Pancreas (tissue), 10 donors: ENCODE results near the gene CAMSAP1. TPM values are rescaled to one million over a fixed set of nuclear protein-coding genes. Genes with fewer than 3 reads are reported as not detected.
"Not testable (repeated sequence)": the region's sequence is repeated elsewhere in the genome, so short reads cannot be mapped to it uniquely, and the experiment has no call there.

Source experiments
- ATAC-seq, 4 donors: fragments of 200-7000 bp; cut with Tn5 transposase; one replicate each; pipeline versions ENCODE4 v1.8.0 to v1.9.1; 2020; ENCODE audit warnings: mild to moderate bottlenecking in 4 of 4, moderate library complexity in 4 of 4
- DNase-seq, 6 donors: peaks; one replicate each; pipeline ENCODE4 v3.0.0-alpha.2; 2020
- FAIRE-seq: peaks from 2 replicates; lab custom pipeline; 2012; peaks lifted over from hg19 to GRCh38; lab: Jason Lieb, UNC
- H3K27ac ChIP-seq, 4 donors: fragments of 200-600 bp; sonication (generic); 1 replicate in 3 of 4; 2 replicates in 1 of 4; pipeline versions ENCODE4 v1.5.0 to v1.8.0; 2020
- H3K27me3 ChIP-seq, 4 donors: fragments of 200-600 bp; one replicate each; pipeline ENCODE4 v1.8.0; 2021
- H3K36me3 ChIP-seq, 3 donors: fragments of 200-600 bp; sonication (generic) in 1 of 3; one replicate each; pipeline versions ENCODE4 v1.5.0 to v1.8.0; 2020 to 2021
- H3K4me1 ChIP-seq, 3 donors: fragments of 200-600 bp; one replicate each; pipeline ENCODE4 v1.8.0; 2021
- H3K4me3 ChIP-seq, 4 donors: fragments of 200-600 bp; sonication (generic) in 2 of 4; one replicate each; pipeline versions ENCODE4 v1.5.0 to v1.8.0; 2020 to 2021
- H3K9me3 ChIP-seq, 4 donors: fragments of 200-600 bp; one replicate each; pipeline ENCODE4 v1.8.0; 2021
- WGBS, 2 donors: extraction: QIAGEN DNeasy Blood & Tissue Kit; methylation state at CpG; one replicate each; pipeline ENCODE4 v1.1.7; 2013; 5-methylcytosine and 5-hydroxymethylcytosine counted together
- intact Hi-C, 3 donors: fragments of 100-400 bp; cut with DNase I; formaldehyde crosslinking; loops; one replicate each; pipeline versions ENCODE4 v1.11.1 to v1.14.2; 2022
- polyA plus RNA-seq, 2 donors: library from polyadenylated mRNA; stranded (reverse); fragments of 200-250 nt; gene quantifications; one replicate each; pipeline ENCODE4 v1.2.3, GENCODE V29; 2013
- total RNA-seq, 6 donors: library from RNA; stranded (reverse); fragmentation: NEBNext Ultra II Directional in 4 of 6; extraction: Animal tissue kit (Norgen Biotek cat#: 25700) in 4 of 6; gene quantifications; one replicate each; pipeline versions ENCODE4 v1.2.1 to v1.2.4, GENCODE V29; 2021 to 2023
- TF ChIP-seq, protein P1 (sequence below), 4 donors: fragments of 200-600 bp; sonication (generic) in 3 of 4; IDR thresholded peaks; one replicate each; pipeline versions ENCODE4 v1.5.0 to v1.8.0; 2021; ENCODE audit warnings: antibody characterized with exemption in 4 of 4
- donor health status: healthy with polysubstance abuse.
- donor health status: DM: no; HTN: no; CAD: no; lungs with moderate emphysema.
- donor health status: DM: no; HTN: no; CAD: no.
- donor health status: control.
- donor health status: control.
- donor health status: Bipolar disorder and iron deficiency.
- donor health status: DM: yes; HTN: yes; CAD: no.
- donor health status: DM: no; HTN: no; CAD: no.
- donor health status: DM: no; HTN: no; CAD: no.
- donor health status: DM: yes; HTN: yes; CAD: no.

CAMSAP1 gene
- total and polyA plus RNA-seq, 8 donors, result 3.8 to 20.1 (median 12.7) TPM

DNA sequence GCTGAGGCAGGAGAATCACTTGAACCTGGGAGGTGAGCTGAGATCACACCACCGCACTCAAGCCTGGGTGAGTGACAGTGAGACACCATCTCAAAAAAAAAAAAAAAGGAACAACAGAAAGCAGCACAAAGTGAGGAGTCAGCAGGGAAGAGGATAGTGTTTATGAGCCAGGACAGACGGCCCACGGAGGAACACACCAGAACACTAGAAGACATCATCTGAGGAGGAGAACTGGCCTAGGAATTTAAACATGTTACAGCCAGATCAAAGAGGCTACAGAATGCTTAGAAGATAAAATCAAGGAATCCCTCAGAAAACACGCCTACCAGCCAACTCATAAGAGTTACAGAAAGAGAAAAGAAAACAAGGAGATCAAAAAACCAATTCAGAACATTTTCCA is 41.6 kb upstream of the CAMSAP1 start:
- peaks cover 0 to 46% (median 15%) of the 10 kb centered on the region in 3 donors for H3K36me3 ChIP-seq
- no peak for ATAC-seq
- no peak overlapping the region for H3K27ac ChIP-seq
- intact Hi-C loops, result no loop called here
- FAIRE-seq, result no peak
- TF ChIP-seq, protein P1, sequence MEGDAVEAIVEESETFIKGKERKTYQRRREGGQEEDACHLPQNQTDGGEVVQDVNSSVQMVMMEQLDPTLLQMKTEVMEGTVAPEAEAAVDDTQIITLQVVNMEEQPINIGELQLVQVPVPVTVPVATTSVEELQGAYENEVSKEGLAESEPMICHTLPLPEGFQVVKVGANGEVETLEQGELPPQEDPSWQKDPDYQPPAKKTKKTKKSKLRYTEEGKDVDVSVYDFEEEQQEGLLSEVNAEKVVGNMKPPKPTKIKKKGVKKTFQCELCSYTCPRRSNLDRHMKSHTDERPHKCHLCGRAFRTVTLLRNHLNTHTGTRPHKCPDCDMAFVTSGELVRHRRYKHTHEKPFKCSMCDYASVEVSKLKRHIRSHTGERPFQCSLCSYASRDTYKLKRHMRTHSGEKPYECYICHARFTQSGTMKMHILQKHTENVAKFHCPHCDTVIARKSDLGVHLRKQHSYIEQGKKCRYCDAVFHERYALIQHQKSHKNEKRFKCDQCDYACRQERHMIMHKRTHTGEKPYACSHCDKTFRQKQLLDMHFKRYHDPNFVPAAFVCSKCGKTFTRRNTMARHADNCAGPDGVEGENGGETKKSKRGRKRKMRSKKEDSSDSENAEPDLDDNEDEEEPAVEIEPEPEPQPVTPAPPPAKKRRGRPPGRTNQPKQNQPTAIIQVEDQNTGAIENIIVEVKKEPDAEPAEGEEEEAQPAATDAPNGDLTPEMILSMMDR (IDR thresholded peaks at IDR 0.05), result no peak
- 93% methylated on average over 4 of the region's 4 CpGs for WGBS, 2 donors
- H3K27me3 ChIP-seq, result no peaks in the 10 kb centered on the region
- no peaks in the 10 kb centered on the region for H3K9me3 ChIP-seq
- H3K4me1 ChIP-seq, result no peaks in the 10 kb centered on the region
- no peak overlapping the region for H3K4me3 ChIP-seq
- DNase-seq, result no peak

DNA sequence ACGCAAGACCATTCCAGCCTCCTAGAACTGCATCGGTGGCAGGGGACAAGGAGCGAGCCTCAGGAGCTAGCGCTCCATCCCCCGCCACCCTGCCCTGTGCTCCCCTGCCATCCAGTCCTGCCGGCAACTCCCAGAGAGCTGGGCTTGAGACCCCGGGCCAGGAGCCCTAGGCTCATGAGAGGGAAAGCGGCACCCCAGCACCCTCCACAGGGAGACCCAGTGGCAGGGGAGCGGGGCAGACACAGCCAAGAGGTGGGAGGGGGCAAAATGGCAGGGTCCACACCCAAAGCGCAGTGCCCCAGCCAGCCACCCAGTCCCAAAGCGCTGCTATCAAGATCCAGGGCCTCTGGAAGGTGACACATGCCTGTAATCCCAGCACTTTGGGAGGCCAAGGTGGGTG is 41.1 kb upstream of the CAMSAP1 start:
- no peak for DNase-seq
- no peak for ATAC-seq
- Histone ChIP-seq H3K4me1 (no peaks in the 10 kb centered on the region), H3K27me3 (no peaks in the 10 kb centered on the region), H3K36me3 (peaks cover 0 to 46% (median 15%) of the 10 kb centered on the region in 3 donors), H3K27ac (no peak overlapping the region), H3K4me3 (no peak overlapping the region), H3K9me3 (no peaks in the 10 kb centered on the region)
- intact Hi-C loops, result no loop called here
- 90 to 93% methylated on average over 11 of the region's 11 CpGs for WGBS, 2 donors
- TF ChIP-seq, protein P1 (IDR thresholded peaks at IDR 0.05), result no peak
- no peak for FAIRE-seq

DNA sequence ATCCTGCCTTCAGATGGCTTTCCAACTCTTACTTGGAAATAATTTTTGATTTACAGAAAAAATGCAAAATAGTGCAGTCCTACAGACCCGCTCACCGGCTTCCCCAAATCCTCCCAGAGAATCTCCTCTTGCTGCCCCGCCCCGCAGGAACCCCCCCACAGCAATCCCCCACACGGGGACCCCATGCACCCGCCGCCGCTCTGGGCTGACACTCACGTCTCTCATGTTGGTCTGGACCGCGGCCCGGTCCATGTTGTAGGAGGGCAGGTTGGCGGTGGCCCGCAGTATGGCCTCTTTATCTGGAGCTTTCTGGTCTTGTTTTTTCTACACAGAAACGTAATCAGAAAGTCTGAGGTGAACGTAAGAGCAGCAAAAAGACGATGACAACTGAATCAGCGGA is 40.2 kb upstream of the CAMSAP1 start:
- no peak overlapping the region for H3K27ac ChIP-seq
- TF ChIP-seq, protein P1 (IDR thresholded peaks at IDR 0.05), result no peak
- H3K27me3 ChIP-seq, result no peaks in the 10 kb centered on the region
- no peak for FAIRE-seq
- no peaks in the 10 kb centered on the region for H3K4me1 ChIP-seq
- H3K4me3 ChIP-seq, result no peak overlapping the region
- no peak for ATAC-seq
- intact Hi-C loops, result no loop called here
- 93 to 95% methylated on average over 18 of the region's 18 CpGs for WGBS, 2 donors
- no peak for DNase-seq
- no peaks in the 10 kb centered on the region for H3K9me3 ChIP-seq
- peaks cover 0 to 39% (median 13%) of the 10 kb centered on the region in 3 donors for H3K36me3 ChIP-seq

DNA sequence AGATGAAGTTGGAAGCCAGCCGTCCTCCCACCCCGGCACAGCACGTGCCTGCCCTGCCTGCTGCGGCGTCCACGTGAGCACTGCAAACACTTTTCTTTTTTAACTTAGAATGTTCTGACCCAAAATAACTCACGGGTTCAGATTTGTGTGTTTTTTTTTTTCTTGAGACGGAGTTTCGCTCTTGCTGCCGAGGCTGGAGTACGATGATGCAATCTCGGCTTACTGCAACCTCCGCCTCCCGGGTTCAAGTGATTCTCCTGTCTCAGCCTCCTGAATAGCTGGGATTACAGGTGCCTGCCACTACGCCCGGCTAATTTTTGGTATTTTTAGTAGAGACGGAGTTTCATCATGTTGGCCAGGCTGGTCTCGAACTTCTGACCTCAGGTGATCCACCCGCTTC is 39.8 kb upstream of the CAMSAP1 start:
- H3K27ac ChIP-seq, intact Hi-C loops, H3K4me3 ChIP-seq, H3K9me3 ChIP-seq, H3K27me3 ChIP-seq, ATAC-seq, DNase-seq, FAIRE-seq, H3K4me1 ChIP-seq: not testable (repeated sequence)
- WGBS, 2 donors, result 95% methylated on average over 19 of the region's 19 CpGs
- peaks cover 0 to 34% (median 9%) of the 10 kb centered on the region in 3 donors for H3K36me3 ChIP-seq

DNA sequence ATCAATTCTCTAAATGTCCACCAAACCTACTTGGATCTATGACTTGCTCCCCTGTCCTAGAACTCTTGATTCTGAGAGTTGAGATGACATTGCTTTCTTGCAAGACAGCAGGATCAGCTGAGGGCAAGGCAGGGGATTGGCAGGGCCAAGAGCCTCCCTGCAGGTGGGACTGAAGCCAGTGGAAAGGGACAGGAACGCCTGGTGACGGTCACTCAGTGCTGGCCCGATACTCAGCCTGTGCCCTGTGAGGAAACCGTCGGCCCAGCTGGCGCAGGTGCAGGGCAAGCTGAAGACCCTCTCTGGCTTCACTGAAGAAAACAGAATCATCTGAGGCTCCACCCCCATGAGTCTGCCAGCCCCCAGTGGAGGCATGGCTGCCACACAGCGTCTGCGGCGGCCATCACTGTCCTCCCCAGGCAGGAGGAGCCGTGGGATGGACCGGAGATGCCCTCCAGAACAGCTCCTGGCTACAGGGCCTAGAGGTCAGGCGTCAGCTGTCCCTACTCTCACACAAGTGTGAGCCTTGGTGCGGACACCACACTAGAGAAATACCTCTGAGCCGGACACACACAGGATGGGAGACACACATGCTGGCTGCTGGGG is 39.1 kb upstream of the CAMSAP1 start:
- intact Hi-C loops, result no loop called here
- no peak for FAIRE-seq
- Histone ChIP-seq H3K9me3 (no peaks in the 10 kb centered on the region), H3K36me3 (peaks cover 0 to 30% (median 8%) of the 10 kb centered on the region in 3 donors), H3K27me3 (no peaks in the 10 kb centered on the region), H3K27ac (no peak overlapping the region), H3K4me1 (no peaks in the 10 kb centered on the region), H3K4me3 (no peak overlapping the region)
- no peak for ATAC-seq
- TF ChIP-seq, protein P1 (IDR thresholded peaks at IDR 0.05), result no peak
- WGBS, 2 donors, result 93 to 96% methylated on average over 14 of the region's 14 CpGs
- DNase-seq, result no peak
